Trophoblast cell (in vitro differentiated cells and primary cell): Measurements from ENCODE around the gene EPB41L4B.

Experiments
- DNase-seq, 2 donors: peaks; one replicate each; pipeline ENCODE4 v3.0.0-alpha.2; 2016
- H2AFZ ChIP-seq: 2 replicates; pipeline ENCODE4 v1.6.1; 2013; ENCODE audit warnings: low read length, moderate library complexity, mild to moderate bottlenecking; ENCODE audit not compliant: insufficient read depth, poor library complexity
- H2AK5ac ChIP-seq: 2 replicates; pipeline ENCODE4 v1.6.1; 2013; ENCODE audit warnings: mild to moderate bottlenecking, low read length
- H2BK120ac ChIP-seq: 2 replicates; pipeline ENCODE4 v1.6.1; 2013; ENCODE audit warnings: low read length, mild to moderate bottlenecking, moderate library complexity; ENCODE audit not compliant: insufficient read depth, poor library complexity
- H2BK12ac ChIP-seq: 2 replicates; pipeline ENCODE4 v1.6.1; 2013; ENCODE audit warnings: mild to moderate bottlenecking, low read length, moderate library complexity
- H2BK5ac ChIP-seq: 2 replicates; pipeline ENCODE4 v1.6.1; 2013; ENCODE audit warnings: low read length, low read depth, moderate library complexity, mild to moderate bottlenecking; ENCODE audit not compliant: poor library complexity
- H3K14ac ChIP-seq: 2 replicates; pipeline ENCODE4 v1.6.1; 2013; ENCODE audit warnings: mild to moderate bottlenecking, low read length
- H3K18ac ChIP-seq: 2 replicates; pipeline ENCODE4 v1.6.1; 2013; ENCODE audit warnings: mild to moderate bottlenecking, low read length
- H3K23ac ChIP-seq: 2 replicates; pipeline ENCODE4 v1.6.1; 2013; ENCODE audit warnings: low read length
- H3K27ac ChIP-seq: 2 replicates; pipeline ENCODE4 v1.5.1; 2013; ENCODE audit warnings: low read depth, mild to moderate bottlenecking, inconsistent platforms, low read length, moderate library complexity
- H3K27me3 ChIP-seq: 2 replicates; pipeline ENCODE4 v1.6.1; 2013; ENCODE audit warnings: inconsistent platforms, mild to moderate bottlenecking, low read length, moderate library complexity; ENCODE audit not compliant: insufficient read depth
- H3K36me3 ChIP-seq, 2 experiments: 1 replicate in 1 of 2; 2 replicates in 1 of 2; pipeline ENCODE4 v1.6.1; 2013; ENCODE audit warnings: low read length in 2 of 2, mild to moderate bottlenecking in 2 of 2, moderate library complexity in 1 of 2; ENCODE audit not compliant: insufficient read depth in 2 of 2, control insufficient read depth in 1 of 2
- H3K4ac ChIP-seq: 2 replicates; pipeline ENCODE4 v1.6.1; 2013; ENCODE audit warnings: low read depth, mild to moderate bottlenecking, low read length, moderate library complexity
- H3K4me1 ChIP-seq, 2 experiments: 1 replicate in 1 of 2; 2 replicates in 1 of 2; pipeline ENCODE4 v1.6.1; 2013; ENCODE audit warnings: low read length in 2 of 2, mild to moderate bottlenecking in 2 of 2, moderate library complexity in 1 of 2; ENCODE audit not compliant: insufficient read depth in 2 of 2, control insufficient read depth in 1 of 2
- H3K4me2 ChIP-seq: 2 replicates; pipeline ENCODE4 v1.6.1; 2013; ENCODE audit warnings: inconsistent platforms, mild to moderate bottlenecking, low read length, moderate library complexity
- H3K4me3 ChIP-seq: 2 replicates; pipeline ENCODE4 v1.5.1; 2013; ENCODE audit warnings: mild to moderate bottlenecking, low read depth, low read length, inconsistent platforms
- H3K79me1 ChIP-seq: one replicate; pipeline ENCODE4 v1.6.1; 2013; ENCODE audit warnings: low read length
- H3K79me2 ChIP-seq: 2 replicates; pipeline ENCODE4 v1.6.1; 2013; ENCODE audit warnings: low read length, mild to moderate bottlenecking; ENCODE audit not compliant: control insufficient read depth, insufficient read depth, poor library complexity
- H3K9ac ChIP-seq: 2 replicates; pipeline ENCODE4 v1.6.1; 2013; ENCODE audit warnings: mild to moderate bottlenecking, low read length
- H3K9me3 ChIP-seq: 2 replicates; pipeline ENCODE4 v1.6.1; 2013; ENCODE audit warnings: low read depth, mild to moderate bottlenecking, control low read depth, inconsistent platforms, low read length; ENCODE audit not compliant: insufficient read depth
- H4K12ac ChIP-seq: 2 replicates; pipeline ENCODE4 v1.6.1; 2013; ENCODE audit warnings: low read depth, mild to moderate bottlenecking, low read length, moderate library complexity
- H4K8ac ChIP-seq: 2 replicates; pipeline ENCODE4 v1.6.1; 2013; ENCODE audit warnings: low read depth, mild to moderate bottlenecking, low read length, moderate library complexity
- H4K91ac ChIP-seq: one replicate; pipeline ENCODE4 v1.6.1; 2013; ENCODE audit warnings: low read depth, mild to moderate bottlenecking, low read length, moderate library complexity
- WGBS: extraction: QIAGEN DNeasy Blood & Tissue Kit; methylation state at CpG from one replicate; pipeline ENCODE4 v1.1.7; 2013; ENCODE audit warnings: missing lambda C conversion rate; ENCODE audit not compliant: insufficient read length, insufficient coverage; ENCODE audit errors: extremely low coverage; 5-methylcytosine and 5-hydroxymethylcytosine counted together

The EPB41L4B gene

DNA sequence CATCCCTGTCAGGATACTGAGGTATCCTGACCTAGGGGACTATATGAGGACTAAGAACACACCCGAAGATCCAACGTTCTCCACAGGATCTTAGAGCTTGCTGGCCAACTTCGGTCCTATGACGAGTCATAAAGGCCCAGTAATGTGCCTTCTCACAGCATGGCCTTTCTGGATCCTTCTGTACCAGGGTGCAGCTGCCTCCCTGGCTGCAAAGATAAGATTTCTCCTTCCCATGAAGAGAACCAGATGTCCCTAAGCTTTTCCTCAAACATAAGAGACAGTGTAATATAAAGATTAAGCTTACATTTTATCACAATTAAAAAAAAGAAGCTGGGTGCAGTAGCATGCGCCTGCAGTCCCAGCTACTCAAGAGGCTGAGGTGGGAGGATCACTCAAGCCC is 18.3 kb downstream of the EPB41L4B start:
- Histone ChIP-seq H4K12ac (no peak overlapping the region), H3K79me2 (peaks cover 3% of the 10 kb centered on the region), H3K4me2 (no peak overlapping the region), H3K23ac (no peak overlapping the region), H2AK5ac (no peak overlapping the region), H3K14ac (no peak overlapping the region), H3K36me3 (no peaks in the 10 kb centered on the region), H2BK5ac (no peak overlapping the region), H2AFZ (no peak overlapping the region), H3K27ac (no peak overlapping the region), H3K27me3 (no peaks in the 10 kb centered on the region), H3K9ac (no peak overlapping the region), H4K91ac (no peak overlapping the region), H2BK12ac (no peak overlapping the region), H3K4me3 (no peak overlapping the region), H3K79me1 (no peaks in the 10 kb centered on the region), H3K4ac (peak overlapping the region; percentile 76), H4K8ac (no peak overlapping the region), H3K9me3 (no peaks in the 10 kb centered on the region), H2BK120ac (no peak overlapping the region), H3K18ac (no peak overlapping the region), H3K4me1 (no peaks in the 10 kb centered on the region)
- DNase-seq, result no peak
- WGBS, result no CpG with 5 or more reads among the region's 5 CpGs

DNA sequence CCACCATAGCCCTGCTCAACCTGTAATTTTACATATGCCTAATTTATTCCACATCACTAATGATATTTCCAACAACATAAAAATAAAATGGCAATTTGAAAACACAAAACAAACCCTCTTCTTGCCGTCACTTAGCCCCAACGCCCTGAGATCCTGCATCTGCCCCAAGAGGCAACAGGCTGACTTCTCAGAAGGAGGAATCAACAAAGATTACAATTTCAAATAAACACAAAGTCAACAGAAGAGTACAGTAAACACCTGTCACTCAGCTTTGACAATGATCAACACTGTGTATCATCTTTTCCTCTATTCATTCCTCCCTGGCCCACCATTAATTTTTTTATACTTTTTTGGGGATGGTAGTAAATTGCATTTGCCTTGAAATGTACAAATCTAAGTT is 19.8 kb downstream of the EPB41L4B start:
- Histone ChIP-seq H4K8ac (no peak overlapping the region), H2BK12ac (no peak overlapping the region), H3K23ac (no peak overlapping the region), H3K79me2 (peaks cover 6% of the 10 kb centered on the region), H3K79me1 (no peaks in the 10 kb centered on the region), H3K9ac (no peak overlapping the region), H3K9me3 (no peaks in the 10 kb centered on the region), H3K18ac (no peak overlapping the region), H3K14ac (no peak overlapping the region), H2AFZ (no peak overlapping the region), H3K27me3 (no peaks in the 10 kb centered on the region), H2AK5ac (no peak overlapping the region), H3K36me3 (no peaks in the 10 kb centered on the region), H3K4me2 (no peak overlapping the region), H3K4ac (no peak overlapping the region), H4K12ac (no peak overlapping the region), H3K27ac (no peak overlapping the region), H2BK5ac (no peak overlapping the region), H4K91ac (no peak overlapping the region), H2BK120ac (no peak overlapping the region), H3K4me1 (peaks cover 3% of the 10 kb centered on the region in 2 experiments), H3K4me3 (no peak overlapping the region)
- no peak for DNase-seq
- WGBS, result no CpG with 5 or more reads among the region's 2 CpGs

DNA sequence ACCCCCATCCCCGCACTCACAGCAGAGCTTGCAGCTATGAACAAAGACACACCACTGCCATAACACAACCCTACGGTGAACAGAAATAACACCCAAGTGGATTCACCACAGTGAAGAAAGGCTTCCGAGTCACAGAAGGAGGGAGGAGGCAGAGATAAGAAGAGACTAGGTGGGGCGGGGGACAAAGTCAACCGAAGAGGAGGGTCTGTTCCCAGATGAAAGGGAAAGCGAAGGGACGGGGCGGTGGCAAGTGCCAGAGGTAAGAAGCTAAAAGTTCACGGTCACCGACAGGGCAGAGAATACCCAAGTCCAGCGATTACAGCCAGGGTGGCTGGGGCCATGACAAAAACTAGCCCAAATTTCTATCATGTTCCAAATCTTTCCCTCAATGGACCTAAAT is 21.0 kb downstream of the EPB41L4B start:
- no peaks in the 10 kb centered on the region for H3K9me3 ChIP-seq
- H3K27ac ChIP-seq, result no peak overlapping the region
- H3K4me2 ChIP-seq, result no peak overlapping the region
- H3K4me1 ChIP-seq, result peaks cover 3% of the 10 kb centered on the region in 2 experiments
- no peak overlapping the region for H2BK12ac ChIP-seq
- H4K8ac ChIP-seq, result no peak overlapping the region
- H3K4ac ChIP-seq, result no peak overlapping the region
- no peak overlapping the region for H4K91ac ChIP-seq
- H3K27me3 ChIP-seq, result no peaks in the 10 kb centered on the region
- no peak overlapping the region for H3K23ac ChIP-seq
- H3K9ac ChIP-seq, result no peak overlapping the region
- H3K36me3 ChIP-seq, result no peaks in the 10 kb centered on the region
- no peak overlapping the region for H3K14ac ChIP-seq
- no peaks in the 10 kb centered on the region for H3K79me1 ChIP-seq
- no peak overlapping the region for H2BK5ac ChIP-seq
- H3K79me2 ChIP-seq, result peaks cover 6% of the 10 kb centered on the region
- H2AFZ ChIP-seq, result no peak overlapping the region
- no peak overlapping the region for H3K18ac ChIP-seq
- WGBS, result no CpG with 5 or more reads among the region's 11 CpGs
- no peak overlapping the region for H4K12ac ChIP-seq
- no peak overlapping the region for H2AK5ac ChIP-seq
- no peak for DNase-seq
- no peak overlapping the region for H3K4me3 ChIP-seq
- H2BK120ac ChIP-seq, result no peak overlapping the region

DNA sequence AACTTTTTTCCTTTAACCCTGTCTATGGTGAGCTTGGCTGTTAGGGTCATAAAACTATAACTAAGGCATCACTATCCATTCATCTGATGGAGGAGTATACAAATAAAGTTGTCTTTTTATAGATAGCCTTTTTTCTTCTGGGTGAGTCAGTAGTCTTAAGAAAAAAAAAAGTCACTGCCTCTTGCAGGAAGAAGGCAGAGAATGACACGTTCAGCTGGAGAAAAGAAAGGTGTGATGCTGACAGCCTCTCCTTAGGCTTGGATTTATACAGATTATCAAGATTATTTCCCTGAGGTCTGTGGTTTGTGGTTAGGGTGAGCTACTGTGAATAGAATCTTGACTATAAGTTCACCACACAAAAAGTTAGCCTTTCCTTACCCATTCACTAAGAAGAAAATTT is 23.0 kb downstream of the EPB41L4B start:
- Histone ChIP-seq H2BK12ac (no peak overlapping the region), H3K27me3 (no peaks in the 10 kb centered on the region), H2BK120ac (no peak overlapping the region), H2AK5ac (no peak overlapping the region), H2AFZ (no peak overlapping the region), H4K91ac (no peak overlapping the region), H2BK5ac (no peak overlapping the region), H3K4me3 (no peak overlapping the region), H3K9me3 (no peaks in the 10 kb centered on the region), H4K12ac (no peak overlapping the region), H3K23ac (no peak overlapping the region), H3K9ac (no peak overlapping the region), H3K4ac (no peak overlapping the region), H3K4me1 (peaks cover 3% of the 10 kb centered on the region in 2 experiments), H3K36me3 (no peaks in the 10 kb centered on the region), H3K4me2 (no peak overlapping the region), H3K14ac (no peak overlapping the region), H3K27ac (no peak overlapping the region), H3K79me1 (no peaks in the 10 kb centered on the region), H3K18ac (no peak overlapping the region), H3K79me2 (peaks cover 9% of the 10 kb centered on the region), H4K8ac (no peak overlapping the region)
- no peak for DNase-seq
- WGBS, result no CpG with 5 or more reads among the region's 1 CpG
